HFFc6 (cell line): ENCODE measurements around the gene MED27. TPM values are rescaled to one million over a fixed set of nuclear protein-coding genes. Genes with fewer than 3 reads are reported as not detected.

ENCODE experiments used
- DNase-seq: peaks from one replicate; pipeline ENCODE4 v3.0.0-alpha.2; 2018
- H3K27ac Mint-ChIP-seq: 2 replicates; pipeline ENCODE4 v1.8.0; 2020; ENCODE audit warnings: mild to moderate bottlenecking, mixed read lengths
- H3K27me3 Mint-ChIP-seq: 2 replicates; pipeline ENCODE4 v1.8.0; 2021; ENCODE audit warnings: mild to moderate bottlenecking, moderate library complexity, mixed read lengths; ENCODE audit not compliant: insufficient read depth
- H3K36me3 Mint-ChIP-seq: 2 replicates; pipeline ENCODE4 v1.8.0; 2021; ENCODE audit warnings: low read depth, mixed read lengths
- H3K4me1 Mint-ChIP-seq: 2 replicates; pipeline ENCODE4 v1.8.0; 2020; ENCODE audit warnings: low read depth, mixed read lengths
- H3K4me3 Mint-ChIP-seq: 2 replicates; pipeline ENCODE4 v1.8.0; 2020; ENCODE audit warnings: mild to moderate bottlenecking, moderate library complexity, mixed read lengths
- H3K9me3 Mint-ChIP-seq: 2 replicates; pipeline ENCODE4 v1.8.0; 2020; ENCODE audit warnings: mild to moderate bottlenecking, mixed read lengths
- CTCF ChIP-seq: fragments of 200-600 bp; sonication (generic); IDR thresholded peaks from 2 replicates; pipeline ENCODE4 v1.5.0; 2021; ENCODE audit warnings: antibody characterized with exemption, mild to moderate bottlenecking
- total RNA-seq, 6 experiments: library from RNA; stranded (reverse); fragmentation: NEBNext Ultra II Directional; extraction: Animal tissue kit (Norgen Biotek cat#: 25700); gene quantifications; 2 replicates in 1 of 6; 3 replicates in 5 of 6; pipeline ENCODE4 v1.2.3, GENCODE V29; 2021

The MED27 gene
- total RNA-seq, 6 experiments from 2014 or later, result 30.2 to 37.7 (median 32.7) TPM

GRCh38 chr9:131833083-131833482 is 246.6 kb downstream of the MED27 start:
- DNase-seq, result no peak

GRCh38 chr9:131831380-131832165 is 248.1 kb downstream of the MED27 start:
- TF ChIP-seq CTCF, result no peak
- peaks cover 25% of the 10 kb centered on the region for H3K9me3 Mint-ChIP-seq
- no peak for DNase-seq
- peaks cover 6% of the 10 kb centered on the region for H3K36me3 Mint-ChIP-seq
- no peaks in the 10 kb centered on the region for H3K4me1 Mint-ChIP-seq
- peaks cover 30% of the 10 kb centered on the region for H3K27me3 Mint-ChIP-seq
- no peak overlapping the region for H3K27ac Mint-ChIP-seq
- H3K4me3 Mint-ChIP-seq, result no peak overlapping the region

More at GRCh38 chr9:131833083-131833482, 246.6 kb downstream of the MED27 start:
- no peak for TF ChIP-seq CTCF
- Mint-ChIP-seq H3K27me3 (peaks cover 26% of the 10 kb centered on the region), H3K9me3 (peaks cover 25% of the 10 kb centered on the region), H3K27ac (no peak overlapping the region), H3K4me1 (no peaks in the 10 kb centered on the region), H3K36me3 (peaks cover 6% of the 10 kb centered on the region), H3K4me3 (no peak overlapping the region)

GRCh38 chr9:131827821-131828369 is 251.8 kb downstream of the MED27 start:
- H3K4me1 Mint-ChIP-seq, result no peaks in the 10 kb centered on the region
- peaks cover 4% of the 10 kb centered on the region; the same call in 1 of the 2 replicates for H3K9me3 Mint-ChIP-seq
- no peaks in the 10 kb centered on the region for H3K36me3 Mint-ChIP-seq
- H3K4me3 Mint-ChIP-seq, result no peak overlapping the region
- no peak for TF ChIP-seq CTCF
- peaks cover 45% of the 10 kb centered on the region for H3K27me3 Mint-ChIP-seq
- DNase-seq, result no peak
- no peak overlapping the region for H3K27ac Mint-ChIP-seq

- H3K27me3 Mint-ChIP-seq, result peaks cover 51% of the 10 kb centered on the region
- no peak for DNase-seq
- TF ChIP-seq CTCF, result no peak
Measured at GRCh38 chr9:131826966-131827525, 252.6 kb downstream of the MED27 start.

GRCh38 chr9:131826053-131826452 is 253.6 kb downstream of the MED27 start:
- H3K4me3 Mint-ChIP-seq, result no peak overlapping the region
- no peaks in the 10 kb centered on the region for H3K36me3 Mint-ChIP-seq
- H3K9me3 Mint-ChIP-seq, result no peaks in the 10 kb centered on the region
- no peak for TF ChIP-seq CTCF
- no peaks in the 10 kb centered on the region for H3K4me1 Mint-ChIP-seq
- peaks cover 57% of the 10 kb centered on the region for H3K27me3 Mint-ChIP-seq
- DNase-seq, result no peak
- no peak overlapping the region for H3K27ac Mint-ChIP-seq

More at GRCh38 chr9:131826966-131827525, 252.6 kb downstream of the MED27 start:
- no peak overlapping the region for H3K27ac Mint-ChIP-seq
- no peaks in the 10 kb centered on the region for H3K9me3 Mint-ChIP-seq
- H3K4me3 Mint-ChIP-seq, result no peak overlapping the region
- no peaks in the 10 kb centered on the region for H3K4me1 Mint-ChIP-seq
- H3K36me3 Mint-ChIP-seq, result no peaks in the 10 kb centered on the region
